Activated naive CD4-positive, alpha-beta T cell treated with anti-CD3 and anti-CD28 coated beads, Interleukin-2, amount 50 U/mL, for 24 hours (primary cell): ENCODE measurements around the gene CMC2.

ENCODE experiments used
- H3K27ac Mint-ChIP-seq: one replicate; pipeline ENCODE4 v1.8.0; 2021; ENCODE audit warnings: mild to moderate bottlenecking, mixed read lengths
- H3K27me3 Mint-ChIP-seq: one replicate; pipeline ENCODE4 v1.8.0; 2021; ENCODE audit warnings: mixed read lengths
- H3K36me3 Mint-ChIP-seq: one replicate; pipeline ENCODE4 v1.8.0; 2021; ENCODE audit warnings: mixed read lengths
- H3K4me1 Mint-ChIP-seq: one replicate; pipeline ENCODE4 v1.8.0; 2021; ENCODE audit warnings: mixed read lengths
- H3K4me3 Mint-ChIP-seq: one replicate; pipeline ENCODE4 v1.8.0; 2021; ENCODE audit warnings: mild to moderate bottlenecking, mixed read lengths
- H3K9me3 Mint-ChIP-seq: one replicate; pipeline ENCODE4 v1.8.0; 2021; ENCODE audit warnings: mixed read lengths

The CMC2 gene

DNA sequence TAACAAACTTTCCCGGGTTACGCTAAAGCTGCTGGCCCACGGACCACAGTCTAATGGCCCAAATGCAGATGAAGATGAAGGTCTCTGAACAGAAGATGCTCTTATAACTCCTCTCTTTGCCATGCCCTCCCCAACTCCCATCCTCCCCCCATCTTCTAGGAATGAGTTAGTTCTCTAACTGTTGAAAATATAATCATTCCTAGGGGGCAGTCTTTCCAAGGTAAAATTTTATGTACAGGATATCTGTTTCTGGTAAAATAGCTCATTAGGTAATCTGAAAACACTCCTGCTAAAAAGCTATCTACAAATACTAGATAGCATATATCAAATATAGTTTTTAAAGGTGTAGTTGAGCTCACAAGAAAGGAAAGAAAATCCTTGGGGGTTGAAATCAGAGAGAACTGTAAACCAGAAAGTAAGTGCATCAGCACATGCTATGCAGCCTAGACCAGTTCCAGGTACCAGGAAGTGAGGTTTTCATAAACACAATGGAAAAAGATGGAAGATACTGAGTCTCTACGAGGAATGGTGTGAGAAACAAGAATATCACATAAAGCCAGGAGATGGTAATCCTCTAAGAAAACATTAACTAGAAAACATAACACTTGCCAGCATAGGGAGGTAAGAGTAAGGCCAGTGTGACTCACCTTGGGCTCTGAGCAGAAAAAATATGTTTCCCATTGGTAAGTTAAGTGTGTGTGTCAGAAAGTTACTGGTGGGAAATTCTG, 38.1 kb downstream of the CMC2 start:
- Mint-ChIP-seq H3K36me3 (peaks cover 12% of the 10 kb centered on the region), H3K4me3 (no peak overlapping the region), H3K4me1 (peaks cover 12% of the 10 kb centered on the region), H3K27ac (peak overlapping the region; percentile 8), H3K27me3 (no peaks in the 10 kb centered on the region), H3K9me3 (no peaks in the 10 kb centered on the region)

- H3K36me3 Mint-ChIP-seq = peaks cover 12% of the 10 kb centered on the region
- no peak overlapping the region for H3K4me3 Mint-ChIP-seq
- no peaks in the 10 kb centered on the region for H3K27me3 Mint-ChIP-seq
- peaks cover 12% of the 10 kb centered on the region for H3K4me1 Mint-ChIP-seq
- no peak overlapping the region for H3K27ac Mint-ChIP-seq
- H3K9me3 Mint-ChIP-seq = no peaks in the 10 kb centered on the region
These were observed 40.1 kb downstream of the CMC2 start for GRCh38 chr16:80966617-80967016.

GRCh38 chr16:80964351-80964750, 42.3 kb downstream of the CMC2 start:
- H3K4me1 Mint-ChIP-seq = peaks cover 12% of the 10 kb centered on the region
- H3K27ac Mint-ChIP-seq = no peak overlapping the region
- H3K36me3 Mint-ChIP-seq = peaks cover 15% of the 10 kb centered on the region
- H3K4me3 Mint-ChIP-seq = no peak overlapping the region
- no peaks in the 10 kb centered on the region for H3K27me3 Mint-ChIP-seq
- peaks cover 8% of the 10 kb centered on the region for H3K9me3 Mint-ChIP-seq

DNA sequence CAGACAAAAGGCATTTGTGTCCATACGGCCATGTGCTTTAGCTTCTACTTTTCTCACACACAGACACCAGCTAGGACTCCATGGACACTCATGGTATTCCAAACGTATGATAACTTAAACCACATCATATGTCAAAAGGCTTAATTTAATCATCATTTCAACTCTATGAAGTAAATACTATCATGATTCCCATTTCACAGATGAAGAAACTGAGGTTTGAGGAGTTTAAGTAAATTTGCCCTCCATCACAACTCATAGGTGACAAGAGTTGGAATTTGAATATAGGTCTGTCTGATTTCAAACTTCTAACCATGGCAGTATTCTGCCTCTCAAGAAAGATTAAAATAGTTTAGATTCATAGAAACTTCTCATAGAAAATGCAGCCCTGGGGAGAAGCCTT, 43.8 kb downstream of the CMC2 start:
- H3K27ac Mint-ChIP-seq = no peak overlapping the region
- H3K4me1 Mint-ChIP-seq = peaks cover 12% of the 10 kb centered on the region
- no peak overlapping the region for H3K4me3 Mint-ChIP-seq
- peaks cover 10% of the 10 kb centered on the region for H3K9me3 Mint-ChIP-seq
- H3K36me3 Mint-ChIP-seq = peaks cover 11% of the 10 kb centered on the region
- H3K27me3 Mint-ChIP-seq = no peaks in the 10 kb centered on the region

DNA sequence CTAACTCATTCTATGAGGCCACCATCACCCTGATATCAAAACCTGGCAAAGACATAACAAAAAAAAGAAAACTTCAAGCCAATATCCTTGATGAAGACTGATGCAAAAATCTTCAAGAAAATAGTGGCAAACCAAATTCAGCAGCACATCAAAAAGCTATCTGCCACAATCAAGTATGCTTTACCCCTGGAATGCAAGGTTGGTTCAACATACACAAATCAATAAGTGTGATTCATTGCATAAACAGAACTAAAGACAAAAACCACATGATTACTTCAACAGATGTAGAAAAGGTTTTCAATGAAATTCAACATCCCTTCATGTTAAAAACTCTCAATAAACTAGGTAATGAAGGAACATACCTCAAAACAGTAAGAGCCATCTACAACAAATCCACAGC, 48.4 kb downstream of the CMC2 start:
- Mint-ChIP-seq H3K4me3 (no peak overlapping the region), H3K27ac (no peak overlapping the region), H3K9me3 (peaks cover 32% of the 10 kb centered on the region), H3K27me3 (no peaks in the 10 kb centered on the region), H3K4me1 (no peaks in the 10 kb centered on the region), H3K36me3 (peaks cover 25% of the 10 kb centered on the region)

- H3K27me3 Mint-ChIP-seq = no peaks in the 10 kb centered on the region
- H3K36me3 Mint-ChIP-seq = peaks cover 24% of the 10 kb centered on the region
- H3K4me1 Mint-ChIP-seq = no peaks in the 10 kb centered on the region
- peaks cover 24% of the 10 kb centered on the region for H3K9me3 Mint-ChIP-seq
- no peak overlapping the region for H3K4me3 Mint-ChIP-seq
- no peak overlapping the region for H3K27ac Mint-ChIP-seq
These were observed 51.7 kb downstream of the CMC2 start for GRCh38 chr16:80954985-80955384.

DNA sequence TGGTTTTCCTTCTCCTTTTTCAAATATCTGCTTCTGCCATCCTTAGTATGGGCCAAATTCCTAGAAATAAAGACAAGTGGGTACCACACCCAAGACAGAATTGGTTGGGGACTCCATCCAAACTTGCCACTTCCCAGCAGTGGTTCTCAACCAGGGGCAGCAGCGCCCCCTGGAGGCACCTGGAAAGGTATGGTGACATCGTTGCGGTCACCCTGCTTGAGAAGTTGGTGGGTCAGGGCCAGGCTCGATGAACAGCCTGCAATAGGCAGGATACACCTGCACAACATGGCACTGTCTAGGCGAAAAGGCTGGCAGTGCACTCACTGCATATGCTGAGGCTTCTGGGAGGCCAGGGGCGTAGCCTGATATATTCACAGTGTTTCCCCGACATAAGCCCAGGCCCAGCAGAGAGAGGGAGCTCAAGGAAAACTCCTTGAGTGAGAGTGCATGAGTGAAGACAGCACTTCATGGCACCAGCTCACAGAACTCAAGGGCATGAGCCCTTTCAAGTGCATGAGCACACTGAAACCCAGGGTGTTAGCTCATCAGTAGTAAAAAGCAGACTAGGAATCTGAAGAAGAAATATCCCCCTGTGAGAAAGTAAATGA, 57.7 kb downstream of the CMC2 start:
- no peaks in the 10 kb centered on the region for H3K4me1 Mint-ChIP-seq
- H3K9me3 Mint-ChIP-seq = peaks cover 13% of the 10 kb centered on the region
- H3K27me3 Mint-ChIP-seq = peaks cover 5% of the 10 kb centered on the region
- H3K36me3 Mint-ChIP-seq = peaks cover 2% of the 10 kb centered on the region
- H3K27ac Mint-ChIP-seq = no peak overlapping the region
- no peak overlapping the region for H3K4me3 Mint-ChIP-seq

DNA sequence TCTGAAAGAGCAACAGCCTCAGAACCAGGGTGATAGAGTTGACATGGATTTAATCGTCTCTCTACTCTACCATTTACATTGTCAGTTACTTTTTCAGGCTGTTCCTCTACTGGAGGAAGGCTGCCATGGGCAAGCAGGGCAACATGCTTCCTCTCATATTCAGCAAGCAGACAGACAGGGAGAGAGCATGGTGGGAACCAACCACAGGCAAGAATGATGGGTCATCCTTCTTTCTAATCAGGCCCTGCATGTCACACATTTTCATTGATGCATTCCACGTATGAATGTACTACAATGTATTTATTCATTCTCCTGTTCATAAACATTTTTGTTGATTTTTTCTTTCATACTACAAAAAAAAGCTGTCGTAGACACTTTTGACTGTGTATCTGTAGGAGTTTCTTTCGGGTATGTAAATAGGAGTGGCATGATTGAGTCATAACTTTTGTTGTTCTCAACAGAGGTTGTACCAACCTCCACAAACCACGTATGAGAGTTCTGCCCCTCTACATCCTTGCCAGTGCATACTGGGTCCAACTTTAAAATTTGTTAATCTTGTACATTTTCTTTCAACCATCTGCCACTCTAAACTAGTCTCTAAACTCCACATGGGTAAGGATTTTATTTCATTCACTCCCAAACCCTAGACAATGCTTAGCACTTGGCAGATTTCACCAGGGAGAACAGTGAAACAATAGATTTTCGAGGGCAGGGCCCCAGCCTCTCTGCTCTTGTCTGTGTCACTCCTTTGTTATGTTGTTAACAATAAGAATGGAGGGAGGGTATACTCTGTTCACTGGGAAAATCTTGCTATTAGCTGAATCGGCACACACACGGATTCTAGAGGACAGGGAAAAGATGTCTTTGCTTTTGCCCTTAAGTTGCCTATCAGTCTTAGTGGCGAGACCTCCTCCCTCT, 58.7 kb downstream of the CMC2 start:
- Mint-ChIP-seq H3K36me3 (peaks cover 2% of the 10 kb centered on the region), H3K27ac (no peak overlapping the region), H3K9me3 (peaks cover 20% of the 10 kb centered on the region), H3K4me1 (no peaks in the 10 kb centered on the region), H3K4me3 (no peak overlapping the region), H3K27me3 (peaks cover 6% of the 10 kb centered on the region)

DNA sequence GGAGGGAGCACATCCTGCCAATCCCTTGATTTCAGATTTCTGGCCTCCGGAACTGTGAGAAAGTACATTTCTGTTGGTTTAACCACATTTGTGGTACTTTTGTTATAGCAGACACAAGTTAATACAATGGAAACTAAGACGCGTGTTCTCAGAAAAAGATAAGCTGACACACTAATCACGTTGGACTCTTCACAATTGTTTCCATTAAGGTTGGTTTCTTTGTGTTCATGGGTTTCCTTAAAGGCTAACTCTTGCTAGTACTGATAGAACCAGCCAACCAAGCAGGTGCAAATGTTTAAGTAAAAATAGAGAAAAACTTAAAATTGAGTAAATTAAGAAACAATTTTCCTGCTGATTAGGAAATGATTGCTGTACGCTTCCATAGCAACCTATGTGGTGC, 59.4 kb downstream of the CMC2 start:
- H3K4me1 Mint-ChIP-seq = no peaks in the 10 kb centered on the region

DNA sequence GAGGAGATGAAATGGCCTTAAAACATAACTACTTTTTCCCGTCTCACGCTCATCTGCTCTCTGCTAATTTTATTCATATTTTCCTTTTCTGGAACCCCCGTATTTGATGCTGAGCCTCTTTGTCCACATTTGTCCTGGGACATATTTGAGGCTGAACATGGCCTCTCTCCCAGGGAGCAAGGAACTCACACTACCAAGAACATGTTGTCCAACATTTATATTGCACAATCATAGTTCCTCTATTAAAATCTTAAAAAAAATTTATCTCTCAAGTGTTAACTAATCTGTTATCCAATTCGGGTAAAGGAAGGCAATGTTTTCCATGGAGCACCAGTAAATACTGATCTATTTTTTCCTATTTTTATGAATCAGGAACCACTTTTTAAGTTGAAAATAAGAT, 60.2 kb downstream of the CMC2 start:
- Mint-ChIP-seq H3K4me1 (no peaks in the 10 kb centered on the region), H3K9me3 (peaks cover 23% of the 10 kb centered on the region), H3K36me3 (peaks cover 1% of the 10 kb centered on the region), H3K27me3 (peaks cover 6% of the 10 kb centered on the region), H3K27ac (no peak overlapping the region), H3K4me3 (no peak overlapping the region)

More for the DNA sequence above, 59.4 kb downstream of the CMC2 start:
- Mint-ChIP-seq H3K4me3 (no peak overlapping the region), H3K27ac (no peak overlapping the region), H3K27me3 (peaks cover 6% of the 10 kb centered on the region), H3K36me3 (peaks cover 1% of the 10 kb centered on the region), H3K9me3 (peaks cover 23% of the 10 kb centered on the region)

GRCh38 chr16:80940069-80940856, 66.4 kb downstream of the CMC2 start:
- Mint-ChIP-seq H3K4me1 (no peaks in the 10 kb centered on the region), H3K27me3 (peaks cover 5% of the 10 kb centered on the region), H3K27ac (no peak overlapping the region), H3K9me3 (peaks cover 15% of the 10 kb centered on the region), H3K36me3 (peaks cover 1% of the 10 kb centered on the region), H3K4me3 (no peak overlapping the region)

DNA sequence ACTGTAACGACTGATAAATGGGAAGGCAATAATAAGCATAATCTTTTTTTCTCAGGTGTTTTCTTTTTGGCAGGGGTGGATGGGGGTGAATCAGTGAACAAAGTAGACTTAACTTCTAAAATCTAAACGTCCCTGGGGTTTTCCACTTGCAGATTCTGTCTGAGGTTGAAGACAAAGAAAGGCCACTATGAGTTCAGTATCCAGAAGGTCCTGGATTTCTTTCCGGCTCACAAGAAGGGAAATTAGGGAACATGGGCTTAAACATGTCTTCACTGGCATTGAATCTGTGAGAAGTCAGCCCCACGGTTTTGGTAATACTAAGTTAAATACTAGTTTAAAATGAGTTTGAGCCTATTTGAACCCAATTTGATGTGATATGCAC, 67.8 kb downstream of the CMC2 start:
- H3K27me3 Mint-ChIP-seq = peaks cover 15% of the 10 kb centered on the region
- H3K36me3 Mint-ChIP-seq = peaks cover 1% of the 10 kb centered on the region
- H3K27ac Mint-ChIP-seq = no peak overlapping the region
- no peak overlapping the region for H3K4me3 Mint-ChIP-seq
- H3K9me3 Mint-ChIP-seq = peaks cover 10% of the 10 kb centered on the region
- no peaks in the 10 kb centered on the region for H3K4me1 Mint-ChIP-seq

GRCh38 chr16:80938004-80938878, 68.4 kb downstream of the CMC2 start:
- Mint-ChIP-seq H3K4me1 (no peaks in the 10 kb centered on the region), H3K27me3 (peaks cover 19% of the 10 kb centered on the region), H3K27ac (no peak overlapping the region), H3K9me3 (peaks cover 5% of the 10 kb centered on the region), H3K4me3 (no peak overlapping the region), H3K36me3 (peaks cover 1% of the 10 kb centered on the region)

DNA sequence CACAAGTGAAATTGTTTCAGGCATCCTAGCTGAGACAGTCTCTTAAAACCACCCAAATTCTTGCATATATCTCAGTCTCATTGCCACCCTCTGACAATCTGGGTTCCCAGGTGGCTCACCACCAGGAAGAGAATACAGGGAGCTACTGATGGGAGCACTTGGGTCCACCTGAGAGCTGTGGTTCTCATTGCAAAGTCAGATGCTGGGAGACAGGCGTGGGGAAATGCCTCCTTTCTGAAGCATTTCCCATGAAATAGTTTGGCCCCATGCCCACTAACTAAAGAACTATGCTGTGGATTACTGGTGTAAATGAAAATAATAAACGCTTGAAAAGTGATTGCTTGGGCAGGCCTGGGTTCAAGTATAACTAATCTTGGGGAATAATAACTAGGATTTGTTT, 70.3 kb downstream of the CMC2 start:
- peaks cover 8% of the 10 kb centered on the region for H3K4me1 Mint-ChIP-seq
- H3K36me3 Mint-ChIP-seq = no peaks in the 10 kb centered on the region
- no peak overlapping the region for H3K4me3 Mint-ChIP-seq
- H3K27ac Mint-ChIP-seq = no peak overlapping the region
- H3K9me3 Mint-ChIP-seq = no peaks in the 10 kb centered on the region
- H3K27me3 Mint-ChIP-seq = peaks cover 27% of the 10 kb centered on the region
